ENCODE measurements around the gene NUP188.

DNA sequence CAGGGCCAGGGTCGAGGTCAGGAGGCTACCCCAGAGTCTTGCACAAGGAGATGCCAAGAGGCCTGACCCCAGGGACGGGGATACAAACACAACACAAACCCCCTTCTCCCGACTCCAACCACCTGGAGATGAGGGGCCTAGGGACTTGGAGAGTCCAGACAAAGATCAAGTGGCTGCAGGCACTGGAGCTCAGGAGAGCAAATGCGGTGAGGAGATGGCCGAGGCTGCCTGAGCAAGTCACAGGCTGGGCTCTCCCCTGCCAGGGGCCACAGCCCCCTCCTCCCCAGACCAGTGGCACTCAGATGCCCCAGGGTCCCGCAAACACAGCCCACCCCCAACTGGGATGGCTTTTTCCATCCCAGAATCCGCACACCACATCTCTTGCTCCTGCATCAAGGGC is 64.8 kb downstream of the NUP188 start:
- TF ChIP-seq ZNF596 (tag by site-specific recombination; IDR thresholded peaks at IDR 0.05): no peak
- TF ChIP-seq, protein P1, sequence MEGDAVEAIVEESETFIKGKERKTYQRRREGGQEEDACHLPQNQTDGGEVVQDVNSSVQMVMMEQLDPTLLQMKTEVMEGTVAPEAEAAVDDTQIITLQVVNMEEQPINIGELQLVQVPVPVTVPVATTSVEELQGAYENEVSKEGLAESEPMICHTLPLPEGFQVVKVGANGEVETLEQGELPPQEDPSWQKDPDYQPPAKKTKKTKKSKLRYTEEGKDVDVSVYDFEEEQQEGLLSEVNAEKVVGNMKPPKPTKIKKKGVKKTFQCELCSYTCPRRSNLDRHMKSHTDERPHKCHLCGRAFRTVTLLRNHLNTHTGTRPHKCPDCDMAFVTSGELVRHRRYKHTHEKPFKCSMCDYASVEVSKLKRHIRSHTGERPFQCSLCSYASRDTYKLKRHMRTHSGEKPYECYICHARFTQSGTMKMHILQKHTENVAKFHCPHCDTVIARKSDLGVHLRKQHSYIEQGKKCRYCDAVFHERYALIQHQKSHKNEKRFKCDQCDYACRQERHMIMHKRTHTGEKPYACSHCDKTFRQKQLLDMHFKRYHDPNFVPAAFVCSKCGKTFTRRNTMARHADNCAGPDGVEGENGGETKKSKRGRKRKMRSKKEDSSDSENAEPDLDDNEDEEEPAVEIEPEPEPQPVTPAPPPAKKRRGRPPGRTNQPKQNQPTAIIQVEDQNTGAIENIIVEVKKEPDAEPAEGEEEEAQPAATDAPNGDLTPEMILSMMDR (tag by site-specific recombination; IDR thresholded peaks at IDR 0.05): no peak
- TF ChIP-seq GLIS2 (tag by site-specific recombination; IDR thresholded peaks at IDR 0.05): no peak
- no peak for TF ChIP-seq ZNF549 (tag by site-specific recombination; IDR thresholded peaks at IDR 0.05)
- no peak for TF ChIP-seq ZNF184 (tag by site-specific recombination; IDR thresholded peaks at IDR 0.05)
- no peak for TF ChIP-seq ZNF629 (tag by site-specific recombination; IDR thresholded peaks at IDR 0.05)
- no peak for TF ChIP-seq ZNF202 (tag by site-specific recombination; IDR thresholded peaks at IDR 0.05; ENCODE audit: borderline replicate concordance)
- TF ChIP-seq, protein P2, sequence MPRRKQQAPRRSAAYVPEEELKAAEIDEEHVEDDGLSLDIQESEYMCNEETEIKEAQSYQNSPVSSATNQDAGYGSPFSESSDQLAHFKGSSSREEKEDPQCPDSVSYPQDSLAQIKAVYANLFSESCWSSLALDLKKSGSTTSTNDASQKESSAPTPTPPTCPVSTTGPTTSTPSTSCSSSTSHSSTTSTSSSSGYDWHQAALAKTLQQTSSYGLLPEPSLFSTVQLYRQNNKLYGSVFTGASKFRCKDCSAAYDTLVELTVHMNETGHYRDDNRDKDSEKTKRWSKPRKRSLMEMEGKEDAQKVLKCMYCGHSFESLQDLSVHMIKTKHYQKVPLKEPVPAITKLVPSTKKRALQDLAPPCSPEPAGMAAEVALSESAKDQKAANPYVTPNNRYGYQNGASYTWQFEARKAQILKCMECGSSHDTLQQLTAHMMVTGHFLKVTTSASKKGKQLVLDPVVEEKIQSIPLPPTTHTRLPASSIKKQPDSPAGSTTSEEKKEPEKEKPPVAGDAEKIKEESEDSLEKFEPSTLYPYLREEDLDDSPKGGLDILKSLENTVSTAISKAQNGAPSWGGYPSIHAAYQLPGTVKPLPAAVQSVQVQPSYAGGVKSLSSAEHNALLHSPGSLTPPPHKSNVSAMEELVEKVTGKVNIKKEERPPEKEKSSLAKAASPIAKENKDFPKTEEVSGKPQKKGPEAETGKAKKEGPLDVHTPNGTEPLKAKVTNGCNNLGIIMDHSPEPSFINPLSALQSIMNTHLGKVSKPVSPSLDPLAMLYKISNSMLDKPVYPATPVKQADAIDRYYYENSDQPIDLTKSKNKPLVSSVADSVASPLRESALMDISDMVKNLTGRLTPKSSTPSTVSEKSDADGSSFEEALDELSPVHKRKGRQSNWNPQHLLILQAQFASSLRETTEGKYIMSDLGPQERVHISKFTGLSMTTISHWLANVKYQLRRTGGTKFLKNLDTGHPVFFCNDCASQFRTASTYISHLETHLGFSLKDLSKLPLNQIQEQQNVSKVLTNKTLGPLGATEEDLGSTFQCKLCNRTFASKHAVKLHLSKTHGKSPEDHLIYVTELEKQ (tag by site-specific recombination; IDR thresholded peaks at IDR 0.05; ENCODE audit: borderline replicate concordance): no peak
- no peak for TF ChIP-seq KLF10 (tag by site-specific recombination; IDR thresholded peaks at IDR 0.05)
- TF ChIP-seq SETDB1 (IDR thresholded peaks at IDR 0.05; ENCODE audit: insufficient read length, low read length): no peak
- no peak for TF ChIP-seq KLF1 (tag by site-specific recombination; IDR thresholded peaks at IDR 0.05)
- no peak for TF ChIP-seq MEIS1 (CRISPR knock-in tag; IDR thresholded peaks at IDR 0.05; ENCODE audit: borderline replicate concordance)
- TF ChIP-seq TCF7L2 (IDR thresholded peaks at IDR 0.05; ENCODE audit: borderline replicate concordance, low read depth, low read length): no peak

Measured in HEK293 (cell line).